HepG2 (cell line): ENCODE results near the gene KIAA0825. TPM values are rescaled to one million over a fixed set of nuclear protein-coding genes. Genes with fewer than 3 reads are reported as not detected.

ENCODE experiments used
- ATAC-seq: fragments of 200-7000 bp; cut with Tn5 transposase; 3 replicates; pipeline ENCODE4 v1.9.1; 2020; ENCODE audit warnings: mild to moderate bottlenecking, moderate library complexity
- BruUV-seq: library from RNA; stranded (reverse); fragments of 400-500 nt; replicated peaks from 2 replicates; lab custom pipeline; 2021; lab: Mats Ljungman, UMichigan
- CTCF ChIA-PET: fragments of 300-600 bp; formaldehyde crosslinking; extraction: SDS; loops from one replicate; lab custom pipeline; 2021; ENCODE audit warnings: low total read pairs, inconsistent platforms, low intra/inter-chr PET ratio; lab: Yijun Ruan, JAX
- POLR2A ChIA-PET: fragments of 350-600 bp; sonication (Branson Sonifier 250); formaldehyde crosslinking; loops from one replicate; lab custom pipeline; 2020; ENCODE audit warnings: antibody characterized with exemption, inconsistent platforms; lab: Yijun Ruan, JAX
- DNase-seq: peaks from one replicate; pipeline ENCODE4 v3.0.0-alpha.2; 2015; ENCODE audit warnings: low spot score
- FAIRE-seq: peaks from 3 replicates; lab custom pipeline; 2011; peaks lifted over from hg19 to GRCh38; lab: Jason Lieb, UNC
- H2AFZ ChIP-seq: one replicate; pipeline ENCODE4 v1.6.1; 2011; ENCODE audit warnings: low read length, inconsistent platforms
- H3K27ac ChIP-seq: fragments of 300-600 bp; 3 replicates; pipeline ENCODE4 v1.8.0; 2011; ENCODE audit warnings: mixed run types, mild to moderate bottlenecking, mixed read lengths, low read length, inconsistent platforms; ENCODE audit not compliant: insufficient read depth; ENCODE audit errors: extremely low read length
- H3K27me3 ChIP-seq, 2 experiments: fragments of 200-600 bp in 1 of 2; 2 replicates in 1 of 2; 3 replicates in 1 of 2; pipeline versions ENCODE4 v1.6.0 to v1.8.0; 2011; ENCODE audit warnings: low read length in 2 of 2, mild to moderate bottlenecking in 2 of 2, moderate library complexity in 2 of 2, inconsistent platforms in 1 of 2; ENCODE audit not compliant: insufficient read depth in 2 of 2, control insufficient read depth in 1 of 2
- H3K36me3 ChIP-seq, 2 experiments: fragments of 200-600 bp in 1 of 2; replicated peaks in 1 of 2; 2 replicates in 1 of 2; 3 replicates in 1 of 2; pipeline versions ENCODE4 v1.5.1 to v1.8.0; 2011; ENCODE audit warnings: low read length in 2 of 2, inconsistent platforms in 1 of 2; ENCODE audit not compliant: insufficient read depth in 2 of 2, control insufficient read depth in 1 of 2
- H3K4me1 ChIP-seq: 2 replicates; pipeline ENCODE4 v1.5.1; 2012; ENCODE audit warnings: low read length, inconsistent platforms; ENCODE audit not compliant: insufficient read depth
- H3K4me2 ChIP-seq: 2 replicates; pipeline ENCODE4 v1.6.0; 2011; ENCODE audit warnings: low read depth, low read length, inconsistent platforms
- H3K4me3 ChIP-seq, 3 experiments: fragments of 200-600 bp in 1 of 3; sonication (generic), shearing (Covaris generic) in 1 of 3; replicated peaks in 1 of 3; 2 replicates each; pipeline ENCODE4 v1.5.1; 2011 to 2016; ENCODE audit warnings: low read length in 3 of 3, inconsistent platforms in 2 of 3, low read depth in 2 of 3, mild to moderate bottlenecking in 2 of 3, control low read depth in 1 of 3, mixed read lengths in 1 of 3; ENCODE audit not compliant: insufficient read depth in 1 of 3
- H3K79me2 ChIP-seq: one replicate; pipeline ENCODE4 v1.6.1; 2011; ENCODE audit warnings: low read length, inconsistent platforms; ENCODE audit not compliant: insufficient read depth
- H3K9ac ChIP-seq: 2 replicates; pipeline ENCODE4 v1.6.0; 2011; ENCODE audit warnings: mild to moderate bottlenecking, low read depth, low read length, inconsistent platforms; ENCODE audit not compliant: insufficient read depth
- H3K9me3 ChIP-seq: 2 replicates; pipeline ENCODE4 v1.5.1; 2012; ENCODE audit warnings: mild to moderate bottlenecking, low read length
- H4K20me1 ChIP-seq: 2 replicates; pipeline ENCODE4 v1.6.0; 2011; ENCODE audit warnings: inconsistent platforms, mild to moderate bottlenecking, low read length, moderate library complexity; ENCODE audit not compliant: insufficient read depth
- ATAD3A ChIP-seq: sonication (generic); formaldehyde crosslinking; IDR thresholded peaks from 2 replicates; pipeline ENCODE4 v1.4.0; 2020; ENCODE audit warnings: missing genetic modification reagents
- CAMTA2 ChIP-seq: sonication (generic); formaldehyde crosslinking; IDR thresholded peaks from 2 replicates; pipeline ENCODE4 v1.4.0; 2020; ENCODE audit warnings: mild to moderate bottlenecking, missing genetic modification reagents, borderline replicate concordance
- KDM2A ChIP-seq: sonication (generic); formaldehyde crosslinking; IDR thresholded peaks from 2 replicates; pipeline ENCODE4 v1.4.0; 2020; ENCODE audit warnings: low read depth, missing genetic modification reagents, borderline replicate concordance
- MIXL1 ChIP-seq: IDR thresholded peaks from 2 replicates; pipeline ENCODE4 v1.6.1; 2016
- PHF5A ChIP-seq: IDR thresholded peaks from one replicate; pipeline ENCODE4 v1.6.1; 2018; ENCODE audit warnings: low read depth, missing genetic modification reagents; ENCODE audit not compliant: unreplicated experiment
- PRMT3 ChIP-seq: sonication (generic); formaldehyde crosslinking; IDR thresholded peaks from 2 replicates; pipeline ENCODE4 v1.8.1; 2022; ENCODE audit warnings: low read depth, mild to moderate bottlenecking, moderate library complexity, missing genetic modification reagents, borderline replicate concordance
- RXRA ChIP-seq: sonication (generic); formaldehyde crosslinking; IDR thresholded peaks from 2 replicates; pipeline ENCODE4 v1.5.1; 2020; ENCODE audit warnings: missing genetic modification reagents
- SETDB1 ChIP-seq: sonication (generic); formaldehyde crosslinking; IDR thresholded peaks from 2 replicates; pipeline ENCODE4 v1.5.1; 2020; ENCODE audit warnings: missing genetic modification reagents, mild to moderate bottlenecking, borderline replicate concordance
- SNAPC2 ChIP-seq: sonication (generic); formaldehyde crosslinking; IDR thresholded peaks from 2 replicates; pipeline ENCODE4 v1.8.1; 2022; ENCODE audit warnings: mild to moderate bottlenecking, missing genetic modification reagents
- SP2 ChIP-seq: sonication (generic); formaldehyde crosslinking; IDR thresholded peaks from 2 replicates; pipeline ENCODE4 v1.5.1; 2020; ENCODE audit warnings: mild to moderate bottlenecking, missing genetic modification reagents
- TRIM24 ChIP-seq: sonication (generic); formaldehyde crosslinking; IDR thresholded peaks from 2 replicates; pipeline ENCODE4 v1.8.0; 2022; ENCODE audit warnings: mild to moderate bottlenecking, missing genetic modification reagents
- WGBS: methylation state at CpG from one replicate; pipeline ENCODE4 v1.1.6; 2017; ENCODE audit warnings: low lambda C conversion rate; 5-methylcytosine and 5-hydroxymethylcytosine counted together
- in situ Hi-C: cut with HindIII; loops from 2 replicates; pipeline ENCODE4 v1.10.0; 2017; ENCODE audit warnings: low pct_unique_long_range_greater_than_20kb; ENCODE audit not compliant: extremely low pct_ligation_motif_present
- intact Hi-C: fragments of 100-400 bp; cut with micrococcal nuclease; formaldehyde crosslinking; loops from one replicate; pipeline ENCODE4 v1.10.0; 2022; ENCODE audit not compliant: unreplicated experiment
- polyA plus RNA-seq, 8 experiments: library from polyadenylated mRNA; depleted of rRNA in 3 of 8; stranded (reverse) in 7 of 8; unstranded in 1 of 8; fragments of >200 nt; fragmentation: Illumina TruSeq in 4 of 8; extraction: Trizol in 4 of 8; gene quantifications; 2 replicates each; pipeline versions ENCODE4 v1.2.1 to v1.2.3, GENCODE V29; 2011 to 2016; ENCODE audit warnings: low read depth in 4 of 8, missing spikeins in 1 of 8, mixed read lengths in 1 of 8; ENCODE audit not compliant: insufficient read depth in 1 of 8
- total RNA-seq, 5 experiments: library from RNA; depleted of rRNA; stranded (reverse); fragments of >200 nt; fragmentation: Illumina TruSeq; extraction: Trizol; gene quantifications; 2 replicates each; pipeline ENCODE4 v1.2.3, GENCODE V29; 2016; ENCODE audit warnings: low read depth in 1 of 5
- TF ChIP-seq, protein P1 (sequence below): sonication (generic); formaldehyde crosslinking; IDR thresholded peaks from 2 replicates; pipeline ENCODE4 v1.5.0; 2020; ENCODE audit warnings: mild to moderate bottlenecking, missing genetic modification reagents
- TF ChIP-seq, protein P2 (sequence below): sonication (generic); formaldehyde crosslinking; IDR thresholded peaks from 2 replicates; pipeline ENCODE4 v1.5.0; 2020; ENCODE audit warnings: missing genetic modification reagents
- TF ChIP-seq, protein P3 (sequence below): sonication (generic); formaldehyde crosslinking; IDR thresholded peaks from 2 replicates; pipeline ENCODE4 v1.4.0; 2020; ENCODE audit warnings: mild to moderate bottlenecking, missing genetic modification reagents, borderline replicate concordance

KIAA0825 gene
- total and polyA plus RNA-seq, 2 of the 13 experiments (the other 11 are each of a cell fraction or from before 2014, with no cell fraction given), result 0.05 to 0.51 TPM

DNA sequence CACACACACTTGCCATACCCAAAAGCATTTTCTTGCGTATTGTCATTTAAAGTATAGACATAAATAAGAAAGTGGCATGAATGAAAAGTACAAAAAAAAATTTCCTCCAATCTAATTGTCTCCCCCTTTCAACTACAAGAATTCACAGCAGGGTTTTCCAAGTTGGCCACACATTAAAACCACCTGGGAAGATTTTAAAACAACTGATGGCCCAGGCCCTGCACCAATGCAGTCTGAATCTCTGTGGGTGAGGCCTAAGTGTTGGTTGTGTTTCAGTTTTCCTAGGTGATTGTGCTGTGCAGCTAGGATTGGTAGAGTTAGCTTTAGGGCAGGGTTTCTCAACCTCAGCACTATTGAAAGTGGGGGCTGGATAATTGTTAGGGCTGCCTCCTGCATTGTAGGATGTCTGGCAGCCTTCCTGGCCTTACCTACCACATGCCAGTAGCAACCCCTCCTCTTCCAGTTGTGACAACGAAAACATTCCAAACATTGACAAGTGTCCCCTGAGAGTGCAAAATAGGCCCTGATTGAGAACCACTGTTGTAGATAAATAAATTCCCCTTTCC lies 337.1 kb downstream of the KIAA0825 start:
- H3K9me3 ChIP-seq, result no peaks in the 10 kb centered on the region
- ATAC-seq (no peak), DNase-seq (no peak), FAIRE-seq (no peak)
- no peaks in the 10 kb centered on the region for H3K4me1 ChIP-seq
- intact Hi-C loops, result no loop called here
- ChIA-PET POLR2A (no interaction called here), CTCF (no interaction called here)
- H3K27me3 ChIP-seq, result no peaks in the 10 kb centered on the region
- H4K20me1 ChIP-seq, result no peaks in the 10 kb centered on the region
- WGBS, result 20% methylated on average over 2 of the region's 2 CpGs
- no peak for TF ChIP-seq PRMT3
- TF ChIP-seq CAMTA2 (CRISPR knock-in tag), result no peak
- TF ChIP-seq TRIM24 (CRISPR knock-in tag), result no peak
- TF ChIP-seq RXRA, result no peak
- TF ChIP-seq MIXL1 (CRISPR knock-in tag), result no peak
- TF ChIP-seq SETDB1 (CRISPR knock-in tag), result no peak
- TF ChIP-seq SP2 (CRISPR knock-in tag), result no peak
- no peak for TF ChIP-seq SNAPC2 (CRISPR knock-in tag)
- TF ChIP-seq, protein P1, sequence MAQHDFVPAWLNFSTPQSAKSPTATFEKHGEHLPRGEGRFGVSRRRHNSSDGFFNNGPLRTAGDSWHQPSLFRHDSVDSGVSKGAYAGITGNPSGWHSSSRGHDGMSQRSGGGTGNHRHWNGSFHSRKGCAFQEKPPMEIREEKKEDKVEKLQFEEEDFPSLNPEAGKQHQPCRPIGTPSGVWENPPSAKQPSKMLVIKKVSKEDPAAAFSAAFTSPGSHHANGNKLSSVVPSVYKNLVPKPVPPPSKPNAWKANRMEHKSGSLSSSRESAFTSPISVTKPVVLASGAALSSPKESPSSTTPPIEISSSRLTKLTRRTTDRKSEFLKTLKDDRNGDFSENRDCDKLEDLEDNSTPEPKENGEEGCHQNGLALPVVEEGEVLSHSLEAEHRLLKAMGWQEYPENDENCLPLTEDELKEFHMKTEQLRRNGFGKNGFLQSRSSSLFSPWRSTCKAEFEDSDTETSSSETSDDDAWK (CRISPR knock-in tag), result no peak
- TF ChIP-seq PHF5A (CRISPR knock-in tag), result no peak
- TF ChIP-seq KDM2A, result no peak
- TF ChIP-seq, protein P2, sequence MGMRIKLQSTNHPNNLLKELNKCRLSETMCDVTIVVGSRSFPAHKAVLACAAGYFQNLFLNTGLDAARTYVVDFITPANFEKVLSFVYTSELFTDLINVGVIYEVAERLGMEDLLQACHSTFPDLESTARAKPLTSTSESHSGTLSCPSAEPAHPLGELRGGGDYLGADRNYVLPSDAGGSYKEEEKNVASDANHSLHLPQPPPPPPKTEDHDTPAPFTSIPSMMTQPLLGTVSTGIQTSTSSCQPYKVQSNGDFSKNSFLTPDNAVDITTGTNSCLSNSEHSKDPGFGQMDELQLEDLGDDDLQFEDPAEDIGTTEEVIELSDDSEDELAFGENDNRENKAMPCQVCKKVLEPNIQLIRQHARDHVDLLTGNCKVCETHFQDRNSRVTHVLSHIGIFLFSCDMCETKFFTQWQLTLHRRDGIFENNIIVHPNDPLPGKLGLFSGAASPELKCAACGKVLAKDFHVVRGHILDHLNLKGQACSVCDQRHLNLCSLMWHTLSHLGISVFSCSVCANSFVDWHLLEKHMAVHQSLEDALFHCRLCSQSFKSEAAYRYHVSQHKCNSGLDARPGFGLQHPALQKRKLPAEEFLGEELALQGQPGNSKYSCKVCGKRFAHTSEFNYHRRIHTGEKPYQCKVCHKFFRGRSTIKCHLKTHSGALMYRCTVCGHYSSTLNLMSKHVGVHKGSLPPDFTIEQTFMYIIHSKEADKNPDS (CRISPR knock-in tag), result no peak
- TF ChIP-seq, protein P3, sequence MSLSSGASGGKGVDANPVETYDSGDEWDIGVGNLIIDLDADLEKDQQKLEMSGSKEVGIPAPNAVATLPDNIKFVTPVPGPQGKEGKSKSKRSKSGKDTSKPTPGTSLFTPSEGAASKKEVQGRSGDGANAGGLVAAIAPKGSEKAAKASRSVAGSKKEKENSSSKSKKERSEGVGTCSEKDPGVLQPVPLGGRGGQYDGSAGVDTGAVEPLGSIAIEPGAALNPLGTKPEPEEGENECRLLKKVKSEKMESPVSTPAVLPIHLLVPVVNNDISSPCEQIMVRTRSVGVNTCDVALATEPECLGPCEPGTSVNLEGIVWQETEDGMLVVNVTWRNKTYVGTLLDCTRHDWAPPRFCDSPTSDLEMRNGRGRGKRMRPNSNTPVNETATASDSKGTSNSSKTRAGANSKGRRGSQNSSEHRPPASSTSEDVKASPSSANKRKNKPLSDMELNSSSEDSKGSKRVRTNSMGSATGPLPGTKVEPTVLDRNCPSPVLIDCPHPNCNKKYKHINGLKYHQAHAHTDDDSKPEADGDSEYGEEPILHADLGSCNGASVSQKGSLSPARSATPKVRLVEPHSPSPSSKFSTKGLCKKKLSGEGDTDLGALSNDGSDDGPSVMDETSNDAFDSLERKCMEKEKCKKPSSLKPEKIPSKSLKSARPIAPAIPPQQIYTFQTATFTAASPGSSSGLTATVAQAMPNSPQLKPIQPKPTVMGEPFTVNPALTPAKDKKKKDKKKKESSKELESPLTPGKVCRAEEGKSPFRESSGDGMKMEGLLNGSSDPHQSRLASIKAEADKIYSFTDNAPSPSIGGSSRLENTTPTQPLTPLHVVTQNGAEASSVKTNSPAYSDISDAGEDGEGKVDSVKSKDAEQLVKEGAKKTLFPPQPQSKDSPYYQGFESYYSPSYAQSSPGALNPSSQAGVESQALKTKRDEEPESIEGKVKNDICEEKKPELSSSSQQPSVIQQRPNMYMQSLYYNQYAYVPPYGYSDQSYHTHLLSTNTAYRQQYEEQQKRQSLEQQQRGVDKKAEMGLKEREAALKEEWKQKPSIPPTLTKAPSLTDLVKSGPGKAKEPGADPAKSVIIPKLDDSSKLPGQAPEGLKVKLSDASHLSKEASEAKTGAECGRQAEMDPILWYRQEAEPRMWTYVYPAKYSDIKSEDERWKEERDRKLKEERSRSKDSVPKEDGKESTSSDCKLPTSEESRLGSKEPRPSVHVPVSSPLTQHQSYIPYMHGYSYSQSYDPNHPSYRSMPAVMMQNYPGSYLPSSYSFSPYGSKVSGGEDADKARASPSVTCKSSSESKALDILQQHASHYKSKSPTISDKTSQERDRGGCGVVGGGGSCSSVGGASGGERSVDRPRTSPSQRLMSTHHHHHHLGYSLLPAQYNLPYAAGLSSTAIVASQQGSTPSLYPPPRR (CRISPR knock-in tag), result no peak
- TF ChIP-seq ATAD3A, result no peak
- H3K36me3 ChIP-seq, result no peaks in the 10 kb centered on the region
- H2AFZ ChIP-seq, result no peak overlapping the region
- no peak overlapping the region for H3K27ac ChIP-seq
- H3K9ac ChIP-seq, result no peak overlapping the region
- BruUV-seq, result no TSS peak
- in situ Hi-C loops, result no loop called here
- H3K79me2 ChIP-seq, result no peaks in the 10 kb centered on the region
- no peak overlapping the region for H3K4me2 ChIP-seq
- H3K4me3 ChIP-seq, result no peak overlapping the region
